ENCODE data around the gene ISX. TPM values are rescaled to one million over a fixed set of nuclear protein-coding genes. Genes with fewer than 3 reads are reported as not detected.

Gene ISX
- total RNA-seq, 6 experiments from 2014 or later: not detected

DNA sequence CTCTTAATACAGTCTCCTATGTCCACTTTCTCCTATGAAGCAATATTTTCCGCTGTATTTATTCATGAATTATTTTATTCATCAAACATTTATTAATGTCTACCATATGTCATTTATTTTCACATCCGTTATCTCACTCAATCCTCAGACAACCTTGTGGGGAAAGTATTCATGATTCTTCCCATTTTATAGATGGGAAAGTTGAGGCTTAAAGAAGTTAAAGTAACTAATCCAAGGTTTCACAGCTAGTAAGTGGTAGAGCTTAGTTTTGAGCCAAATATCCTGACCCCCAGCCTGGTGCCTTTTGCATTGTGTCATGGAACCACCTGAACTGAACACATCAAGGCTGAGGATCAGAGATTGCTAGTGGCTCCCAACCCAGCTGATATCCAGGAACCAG is 66.6 kb downstream of the ISX start:
- TF ChIP-seq, protein P1, sequence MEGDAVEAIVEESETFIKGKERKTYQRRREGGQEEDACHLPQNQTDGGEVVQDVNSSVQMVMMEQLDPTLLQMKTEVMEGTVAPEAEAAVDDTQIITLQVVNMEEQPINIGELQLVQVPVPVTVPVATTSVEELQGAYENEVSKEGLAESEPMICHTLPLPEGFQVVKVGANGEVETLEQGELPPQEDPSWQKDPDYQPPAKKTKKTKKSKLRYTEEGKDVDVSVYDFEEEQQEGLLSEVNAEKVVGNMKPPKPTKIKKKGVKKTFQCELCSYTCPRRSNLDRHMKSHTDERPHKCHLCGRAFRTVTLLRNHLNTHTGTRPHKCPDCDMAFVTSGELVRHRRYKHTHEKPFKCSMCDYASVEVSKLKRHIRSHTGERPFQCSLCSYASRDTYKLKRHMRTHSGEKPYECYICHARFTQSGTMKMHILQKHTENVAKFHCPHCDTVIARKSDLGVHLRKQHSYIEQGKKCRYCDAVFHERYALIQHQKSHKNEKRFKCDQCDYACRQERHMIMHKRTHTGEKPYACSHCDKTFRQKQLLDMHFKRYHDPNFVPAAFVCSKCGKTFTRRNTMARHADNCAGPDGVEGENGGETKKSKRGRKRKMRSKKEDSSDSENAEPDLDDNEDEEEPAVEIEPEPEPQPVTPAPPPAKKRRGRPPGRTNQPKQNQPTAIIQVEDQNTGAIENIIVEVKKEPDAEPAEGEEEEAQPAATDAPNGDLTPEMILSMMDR (IDR thresholded peaks at IDR 0.05): no peak
- Mint-ChIP-seq H3K36me3 (ENCODE audit: low read depth) (no peaks in the 10 kb centered on the region), H3K4me1 (ENCODE audit: low read depth) (no peaks in the 10 kb centered on the region), H3K9me3 (peaks cover 9% of the 10 kb centered on the region; the same call in 1 of the 2 replicates), H3K4me3 (no peak overlapping the region), H3K27ac (no peak overlapping the region), H3K27me3 (ENCODE audit: insufficient read depth) (peaks cover 9% of the 10 kb centered on the region)
- DNase-seq: no peak

DNA sequence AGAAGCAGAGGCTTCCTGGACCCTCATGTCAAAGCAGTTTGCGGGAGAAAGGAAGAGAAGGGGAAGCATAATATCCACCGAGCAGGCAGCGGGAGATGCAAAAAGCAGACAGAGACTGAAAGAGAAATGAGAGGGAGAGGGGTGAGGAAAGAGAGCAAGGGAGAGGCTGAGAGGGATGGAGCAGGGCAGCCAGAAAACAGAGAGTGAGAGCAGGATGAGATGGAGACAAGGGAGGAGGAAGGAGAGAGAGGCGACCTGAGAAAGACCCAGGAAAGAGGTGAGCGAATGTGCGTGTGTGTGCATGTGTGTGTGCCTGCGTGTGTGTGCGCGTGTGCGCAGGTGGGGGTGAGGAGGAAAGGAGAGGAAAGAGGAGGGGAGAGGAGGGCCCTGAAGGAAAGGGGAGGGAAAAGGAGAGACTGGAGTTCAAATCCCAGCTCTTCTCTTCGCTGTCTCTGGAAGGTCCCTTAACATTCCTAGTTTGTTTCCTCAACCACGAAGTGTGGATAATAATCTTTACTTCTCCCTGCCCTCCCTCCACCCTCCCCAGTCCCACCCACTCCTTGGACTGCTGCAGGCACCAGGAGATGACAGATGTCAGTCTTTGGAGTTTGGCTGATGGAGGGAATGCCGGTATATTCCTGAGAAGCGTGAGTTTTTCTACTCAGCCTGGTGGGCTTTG is 67.9 kb downstream of the ISX start:
- no peaks in the 10 kb centered on the region for H3K4me1 Mint-ChIP-seq (ENCODE audit: low read depth)

DNA sequence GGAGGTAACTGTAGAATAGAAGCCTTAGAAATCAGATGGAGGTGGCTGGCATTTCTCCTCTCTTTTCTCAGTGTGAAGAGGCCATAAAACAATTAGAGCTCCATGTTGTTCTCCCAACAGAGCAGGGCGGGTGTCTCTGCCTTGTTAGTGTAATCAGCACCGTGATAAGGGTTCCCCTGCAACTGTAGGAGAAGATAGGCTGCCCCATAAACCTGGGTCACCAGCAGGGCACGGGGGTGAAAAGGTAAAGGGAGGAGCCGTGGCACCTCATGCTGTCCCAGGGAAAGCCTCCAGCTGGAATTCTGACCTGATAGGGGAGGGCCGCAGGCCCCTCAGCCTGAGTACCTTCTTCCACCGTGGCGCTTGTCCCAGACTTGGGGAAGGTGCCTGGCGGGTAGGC is 68.7 kb downstream of the ISX start:
- Mint-ChIP-seq H3K4me1 (ENCODE audit: low read depth) (no peaks in the 10 kb centered on the region), H3K9me3 (peaks cover 8% of the 10 kb centered on the region; the same call in 1 of the 2 replicates)

More for the DNA sequence above, 67.9 kb downstream of the ISX start:
- Mint-ChIP-seq H3K9me3 (peaks cover 15% of the 10 kb centered on the region; the same call in 1 of the 2 replicates), H3K4me3 (no peak overlapping the region), H3K36me3 (ENCODE audit: low read depth) (no peaks in the 10 kb centered on the region), H3K27me3 (ENCODE audit: insufficient read depth) (peaks cover 9% of the 10 kb centered on the region), H3K27ac (no peak overlapping the region)
- TF ChIP-seq, protein P1 (IDR thresholded peaks at IDR 0.05): no peak
- DNase-seq: no peak

GRCh38 chr22:35135165-35135564 is 69.2 kb downstream of the ISX start:
- TF ChIP-seq, protein P1 (IDR thresholded peaks at IDR 0.05): no peak
- Mint-ChIP-seq H3K9me3 (peaks cover 8% of the 10 kb centered on the region; the same call in 1 of the 2 replicates), H3K36me3 (ENCODE audit: low read depth) (no peaks in the 10 kb centered on the region), H3K4me1 (ENCODE audit: low read depth) (no peaks in the 10 kb centered on the region), H3K27ac (no peak overlapping the region), H3K4me3 (no peak overlapping the region), H3K27me3 (ENCODE audit: insufficient read depth) (peaks cover 9% of the 10 kb centered on the region)
- no peak for DNase-seq

More for the DNA sequence above, 68.7 kb downstream of the ISX start:
- Mint-ChIP-seq H3K27ac (no peak overlapping the region), H3K4me3 (no peak overlapping the region), H3K27me3 (ENCODE audit: insufficient read depth) (peaks cover 9% of the 10 kb centered on the region), H3K36me3 (ENCODE audit: low read depth) (no peaks in the 10 kb centered on the region)
- no peak for DNase-seq
- TF ChIP-seq, protein P1 (IDR thresholded peaks at IDR 0.05): no peak

Other genes starting within 250 kb of the ISX start
- gene HMGXB4, start 191.3 kb downstream of the ISX start, total RNA-seq (2021; fragmentation: NEBNext Ultra II Directional; extraction: Animal tissue kit (Norgen Biotek cat#: 25700)): 10 to 100 TPM; 20.2 to 26.0 (median 24.4) TPM
- gene TOM1, start 233.7 kb downstream of the ISX start, total RNA-seq (2021; fragmentation: NEBNext Ultra II Directional; extraction: Animal tissue kit (Norgen Biotek cat#: 25700)): 10 to 100 TPM; 34.2 to 47.2 (median 44.6) TPM

Data from HFFc6 (cell line).